NCI-H345 (cell line): ENCODE measurements around the gene KLK2.
A peak's percentile ranks its signal among the peaks of the same experiment; 100 is the strongest.
"Not testable (repeated sequence)": the region's sequence is repeated elsewhere in the genome, so short reads cannot be mapped to it uniquely, and the experiment has no call there.

ENCODE experiments used
- DNase-seq: peaks from one replicate; lab custom pipeline; 2025; lab: John Stamatoyannopoulos, UW

Gene KLK2

DNA sequence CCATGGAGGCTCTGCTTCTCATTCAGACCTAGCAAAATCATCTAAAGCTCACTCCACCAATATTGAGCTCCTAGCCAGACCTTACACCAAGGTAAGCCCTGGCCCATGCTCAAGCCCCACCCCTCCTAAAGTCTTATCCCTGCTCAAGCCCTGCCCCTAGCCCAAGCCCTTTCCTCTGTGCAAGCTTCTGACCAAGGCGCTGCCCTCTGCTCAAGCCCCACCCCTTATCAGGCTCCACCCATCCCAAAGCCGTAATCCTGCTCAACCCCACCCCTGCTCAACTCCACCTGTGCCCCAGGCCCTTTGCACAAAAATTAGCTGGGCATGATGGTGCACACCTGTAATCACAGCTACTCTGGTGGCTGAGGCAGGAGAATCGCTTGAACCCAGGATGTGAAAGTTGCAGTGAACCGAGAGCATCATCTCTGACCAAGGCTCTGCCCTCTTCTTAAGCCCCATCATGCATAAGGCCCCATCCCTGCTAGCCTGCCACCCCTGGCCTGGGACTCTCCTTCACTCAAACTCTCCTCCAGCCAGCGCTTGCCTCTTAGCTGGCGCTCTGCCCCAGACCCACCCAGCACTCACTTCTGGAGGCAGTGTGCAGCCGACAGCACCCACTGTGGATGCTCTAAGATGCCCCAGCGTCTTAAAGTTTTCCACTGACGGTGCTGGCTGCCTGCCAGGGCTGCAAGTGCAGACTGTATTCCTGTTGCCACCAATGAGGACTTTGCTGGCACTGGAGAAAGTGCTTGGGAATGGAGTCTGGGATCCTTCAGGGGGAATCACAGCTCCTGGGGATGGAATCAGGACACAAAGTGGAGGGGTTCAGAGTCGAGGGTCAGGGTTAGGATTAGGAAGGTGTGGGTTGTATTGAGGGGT, 21.5 kb downstream of the KLK2 start:
- no peak for DNase-seq

DNA sequence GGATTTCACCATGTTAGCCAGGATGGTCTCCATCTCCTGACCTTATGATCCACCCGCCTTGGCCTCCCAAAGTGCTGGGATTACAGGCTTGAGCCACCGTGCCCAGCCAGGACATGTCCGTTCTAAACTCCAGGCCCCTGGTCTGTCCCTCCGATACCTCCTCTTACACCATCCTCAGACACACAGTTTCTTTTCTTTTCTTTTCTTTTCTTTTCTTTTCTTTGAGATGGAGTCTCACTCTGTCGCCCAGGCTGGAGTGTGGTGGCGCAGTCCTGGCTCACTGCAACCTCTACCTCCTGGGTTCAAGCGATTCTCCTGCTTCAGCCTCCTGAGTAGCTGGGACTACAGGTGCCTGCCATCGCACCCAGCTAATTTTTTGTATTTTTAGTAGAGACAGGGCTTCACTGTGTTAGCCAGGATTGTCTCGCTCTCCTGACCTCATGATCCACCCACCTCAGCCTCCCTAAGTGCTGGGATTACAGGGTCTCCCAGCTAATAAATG, 22.9 kb downstream of the KLK2 start:
- not testable (repeated sequence) for DNase-seq

DNA sequence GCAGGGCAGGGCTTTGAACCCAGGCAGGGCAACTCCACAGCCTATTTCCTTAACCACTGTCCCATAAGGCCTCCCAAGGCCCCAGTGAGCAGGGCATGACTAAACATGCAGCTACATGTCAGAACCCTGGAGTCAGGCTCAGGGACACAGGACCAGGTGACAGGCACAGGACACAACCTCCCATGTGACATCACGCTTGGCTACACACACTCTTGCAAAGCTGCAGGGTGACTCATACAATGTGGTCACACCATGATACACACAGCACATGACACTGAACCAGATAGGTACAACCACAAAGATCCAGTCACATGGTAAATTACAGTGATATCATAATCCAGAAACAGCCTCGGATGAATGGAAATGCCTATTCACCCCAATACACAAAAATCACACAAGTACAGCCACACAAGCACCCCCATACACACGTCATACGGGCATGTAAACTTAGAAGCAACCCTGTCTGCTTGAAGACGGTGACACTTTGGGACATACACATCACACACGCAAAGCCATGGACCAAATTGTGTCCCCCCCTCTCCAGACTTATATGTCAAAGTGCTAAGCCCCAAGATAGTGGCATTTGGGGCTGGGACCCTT, 23.5 kb downstream of the KLK2 start:
- DNase-seq, result peak; percentile 64

DNA sequence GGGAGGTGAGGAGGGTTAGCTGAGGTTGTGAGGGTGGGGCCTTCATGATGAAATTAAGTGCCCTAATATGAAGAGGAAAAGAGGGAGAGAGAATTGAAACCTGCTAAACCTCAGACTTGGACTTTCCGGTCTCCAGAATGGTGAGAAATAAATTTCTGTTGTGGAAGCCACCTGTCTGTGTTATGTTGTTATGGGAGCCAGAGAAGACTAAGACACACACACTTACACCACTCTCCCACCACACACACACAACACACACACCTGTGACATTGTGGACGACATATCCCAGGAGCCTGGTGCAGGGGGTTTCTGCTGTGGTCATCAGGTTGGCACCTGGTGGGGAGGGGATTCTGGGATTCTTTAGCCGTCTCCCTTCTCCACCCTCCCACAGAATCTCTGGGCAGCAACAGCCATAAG, 24.0 kb downstream of the KLK2 start:
- no peak for DNase-seq

DNA sequence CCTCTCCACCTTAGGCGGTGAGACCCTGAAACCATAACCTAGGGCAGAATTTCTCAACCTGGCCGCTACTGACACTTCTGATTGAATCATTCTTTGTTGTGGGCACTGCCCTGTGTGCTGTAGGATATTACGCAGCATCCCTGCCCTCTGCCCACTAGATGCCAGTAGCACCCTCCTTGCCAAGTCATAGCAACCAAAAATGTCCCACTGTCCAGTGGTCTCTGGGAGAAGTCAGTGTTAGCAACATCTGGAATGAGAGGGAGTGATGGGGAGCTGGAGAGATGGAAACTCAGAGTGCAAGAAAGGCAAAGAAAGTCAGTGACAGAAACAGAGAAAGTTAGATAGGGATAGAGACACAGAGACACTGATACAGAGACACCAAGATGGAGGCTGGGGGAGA, 24.4 kb downstream of the KLK2 start:
- DNase-seq, result no peak

DNA sequence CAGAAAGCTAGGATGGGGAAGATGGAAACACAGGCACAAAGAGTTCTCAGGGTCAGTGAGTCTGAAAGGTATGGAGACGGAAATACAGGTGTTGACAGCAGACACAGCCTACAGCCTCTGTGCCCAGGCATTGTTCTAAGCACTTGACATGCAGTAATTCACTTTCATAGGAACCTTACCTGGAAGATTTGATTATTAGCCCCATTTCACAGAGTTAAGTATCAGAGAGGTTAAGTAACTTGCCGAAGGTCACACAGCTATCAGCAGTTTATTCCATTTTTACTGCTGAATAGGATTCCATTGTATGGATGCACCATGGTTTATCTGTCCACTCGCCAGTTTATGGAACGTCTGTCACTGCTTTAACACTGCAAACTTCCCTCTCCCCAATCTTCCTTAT, 24.8 kb downstream of the KLK2 start:
- no peak for DNase-seq

DNA sequence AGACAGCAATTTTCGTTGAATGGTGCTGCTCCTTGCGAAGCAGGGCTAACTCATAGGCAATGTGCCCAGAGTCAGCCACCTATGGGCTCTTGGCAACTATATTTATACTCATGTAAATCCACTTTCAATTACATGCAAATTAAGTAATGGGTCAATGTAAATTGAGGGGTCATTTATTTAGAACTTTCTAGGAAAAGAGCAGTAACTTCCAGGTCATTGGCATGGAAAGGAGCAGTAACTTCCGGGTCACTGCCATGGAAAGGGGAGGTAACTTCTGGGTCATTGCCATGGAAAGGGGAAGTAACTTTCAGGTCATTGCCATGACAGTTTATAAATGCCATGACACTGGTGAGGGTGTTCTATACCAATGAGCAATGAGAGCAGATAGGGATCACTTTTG, 26.3 kb downstream of the KLK2 start:
- DNase-seq, result no peak

DNA sequence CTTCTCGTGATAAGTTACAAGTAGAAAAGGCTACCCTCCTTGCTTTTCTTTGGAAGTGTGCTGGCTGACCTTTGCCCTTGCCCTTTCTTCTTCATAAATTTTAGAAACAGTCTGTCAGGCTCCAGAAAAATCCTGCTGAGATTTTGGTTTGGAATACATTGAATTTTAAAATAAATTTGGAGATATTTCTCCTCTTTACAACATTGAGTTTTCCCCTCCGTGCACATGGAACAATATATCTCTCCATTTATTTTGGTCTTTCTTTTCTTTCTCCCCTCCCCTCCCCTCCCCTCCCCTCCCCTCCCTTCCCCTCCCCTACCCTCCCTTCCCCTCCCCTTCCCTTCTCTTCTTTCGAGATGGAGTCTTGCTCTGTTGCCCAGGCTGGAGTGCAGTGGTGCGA, 29.4 kb downstream of the KLK2 start:
- no peak for DNase-seq

DNA sequence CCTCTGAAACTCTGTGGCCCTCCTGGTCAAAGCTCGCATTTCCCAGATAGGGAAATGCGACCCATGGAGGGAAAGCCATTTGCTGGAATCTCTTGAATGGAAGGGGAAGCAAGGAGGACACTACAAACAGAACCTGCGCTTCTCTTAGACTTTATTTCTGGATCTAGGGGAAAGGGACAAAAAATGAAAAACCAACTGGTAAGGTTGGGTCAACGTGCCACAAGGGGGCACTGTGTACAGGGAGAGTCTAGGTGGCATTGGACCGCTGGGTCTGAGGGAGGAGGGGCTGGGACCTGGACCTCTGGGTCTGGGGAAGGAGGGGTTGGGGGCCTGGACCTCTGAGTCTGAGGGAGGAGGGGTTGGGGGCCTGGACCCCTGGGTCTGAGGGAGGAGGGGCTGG, 33.0 kb downstream of the KLK2 start:
- DNase-seq, result no peak

DNA sequence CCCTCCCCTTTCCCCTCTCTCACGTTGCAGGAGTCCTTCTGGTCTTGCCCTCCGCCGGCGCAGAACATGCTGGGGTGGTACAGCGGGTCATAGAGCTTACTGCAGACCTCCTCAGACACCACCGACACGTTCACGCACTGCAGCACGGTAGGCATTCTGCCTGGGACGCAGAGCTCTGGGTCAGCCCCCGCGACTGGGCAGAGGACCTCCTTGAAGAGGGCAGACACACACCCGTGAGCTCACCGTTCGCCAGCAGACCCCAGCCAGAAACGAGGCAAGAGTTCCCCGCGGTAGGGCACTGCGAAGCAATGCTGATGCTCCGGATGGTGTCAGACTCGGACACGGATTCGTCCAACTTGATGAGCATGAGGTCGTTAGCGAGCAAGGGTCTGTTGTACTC, 35.1 kb downstream of the KLK2 start:
- no peak for DNase-seq

DNA sequence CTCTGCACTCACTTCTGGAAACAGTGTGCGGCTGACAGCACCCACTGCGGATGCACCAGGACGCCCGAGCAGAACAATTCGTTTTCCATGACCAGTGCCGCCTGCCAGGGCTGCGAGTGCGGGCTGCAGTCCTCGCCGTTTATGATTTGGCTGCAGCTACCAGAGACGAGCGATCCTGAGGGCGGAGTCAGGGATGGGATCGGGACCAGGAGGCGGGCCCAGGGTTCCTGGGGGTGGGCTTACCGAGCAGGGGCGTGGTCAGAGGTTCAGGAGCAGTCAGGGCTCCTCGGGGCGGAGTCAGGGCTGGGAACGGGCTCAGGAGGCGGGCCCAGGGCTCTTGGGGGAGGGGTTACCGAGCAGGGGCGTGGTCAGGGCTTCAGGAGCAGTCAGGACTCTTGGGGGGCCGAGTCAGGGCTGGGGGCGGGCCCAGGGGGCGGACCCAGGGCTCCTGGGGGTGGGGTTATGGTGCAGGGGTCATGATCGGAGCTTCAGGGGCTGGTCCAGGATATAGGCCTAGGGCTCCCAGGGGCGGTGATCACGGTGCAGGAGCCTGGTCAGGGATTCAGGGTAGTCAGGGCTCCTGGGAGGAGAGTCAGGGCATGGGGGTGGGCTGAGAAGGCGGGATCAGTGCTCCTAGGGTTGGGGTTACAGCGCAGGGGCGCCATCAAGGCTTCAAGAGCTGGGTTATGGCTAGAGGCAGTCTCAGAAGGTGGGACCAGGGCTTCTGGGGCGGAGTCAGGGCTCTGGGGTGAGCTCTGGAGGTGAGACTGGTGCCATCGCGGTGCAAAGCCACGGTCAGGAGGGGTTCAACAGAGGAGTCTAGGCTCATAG, 36.2 kb downstream of the KLK2 start:
- DNase-seq, result no peak

DNA sequence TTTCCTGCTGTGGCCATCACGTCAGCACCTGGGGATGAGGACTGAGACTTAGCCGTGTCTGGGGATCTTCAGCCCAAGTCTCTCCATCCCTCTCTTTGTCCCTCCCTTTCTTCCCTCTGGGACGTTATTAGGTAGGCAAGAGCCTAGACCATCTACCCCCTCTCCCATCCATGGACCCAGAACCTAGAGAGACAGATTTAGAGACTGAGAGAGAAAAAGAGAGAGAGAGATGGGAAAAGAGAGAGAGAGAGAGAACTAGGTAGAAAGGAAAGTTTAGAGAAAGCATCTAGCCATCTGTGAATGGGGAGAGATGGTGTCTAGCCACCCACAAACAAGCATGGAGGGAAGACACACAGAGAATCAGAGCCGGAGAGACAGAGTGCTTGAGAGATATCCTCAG, 37.5 kb downstream of the KLK2 start:
- no peak for DNase-seq

DNA sequence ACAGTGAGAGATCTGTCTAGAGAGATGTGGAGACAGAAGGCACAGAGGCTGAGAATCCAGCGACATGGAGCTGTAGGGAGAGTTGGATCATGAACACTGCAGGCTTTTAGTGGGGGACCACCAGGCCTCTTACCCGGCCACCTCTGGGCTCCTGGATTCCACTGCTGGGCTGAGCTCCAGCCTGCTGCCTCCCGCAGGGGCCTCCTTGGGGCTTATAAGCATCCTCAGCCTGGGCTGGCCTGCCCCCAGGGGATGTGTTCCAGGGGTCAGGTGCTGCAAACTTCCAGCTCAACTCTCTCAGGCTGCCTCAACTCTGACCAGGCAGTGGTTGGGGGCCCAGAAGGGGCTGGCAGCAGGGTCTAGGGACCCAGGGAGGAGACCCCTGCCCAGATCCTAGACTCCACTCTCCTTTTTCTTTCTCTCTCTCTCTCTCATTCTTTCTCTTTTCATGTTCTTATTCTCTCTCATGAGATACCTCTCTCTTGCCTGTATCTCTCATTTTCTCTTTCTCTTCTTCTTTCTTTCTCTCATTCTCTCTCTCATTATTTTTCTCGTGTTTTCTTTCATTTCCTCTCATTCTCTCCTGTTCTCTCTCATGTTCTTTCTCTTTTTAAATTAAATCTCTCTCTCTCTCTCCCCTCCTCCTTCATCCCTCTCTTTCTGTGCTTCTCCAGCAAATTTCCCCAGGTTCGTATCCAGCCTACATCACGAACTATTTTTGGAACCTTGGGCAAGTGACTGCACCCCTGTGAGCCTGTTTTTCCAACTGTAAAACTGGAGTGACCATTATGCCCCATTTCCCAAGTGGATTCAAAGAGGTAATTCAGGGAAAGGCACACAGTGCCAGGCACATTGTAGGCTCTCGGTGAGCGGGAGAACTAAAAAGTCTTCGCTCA, 38.2 kb downstream of the KLK2 start, which contains the start of gene KLK4:
TSS of gene KLK4 (minus strand) at position 190 of the 896 bp plus-strand sequence. CDS start 657 bp downstream, outside the sequence.
- DNase-seq, result no peak

DNA sequence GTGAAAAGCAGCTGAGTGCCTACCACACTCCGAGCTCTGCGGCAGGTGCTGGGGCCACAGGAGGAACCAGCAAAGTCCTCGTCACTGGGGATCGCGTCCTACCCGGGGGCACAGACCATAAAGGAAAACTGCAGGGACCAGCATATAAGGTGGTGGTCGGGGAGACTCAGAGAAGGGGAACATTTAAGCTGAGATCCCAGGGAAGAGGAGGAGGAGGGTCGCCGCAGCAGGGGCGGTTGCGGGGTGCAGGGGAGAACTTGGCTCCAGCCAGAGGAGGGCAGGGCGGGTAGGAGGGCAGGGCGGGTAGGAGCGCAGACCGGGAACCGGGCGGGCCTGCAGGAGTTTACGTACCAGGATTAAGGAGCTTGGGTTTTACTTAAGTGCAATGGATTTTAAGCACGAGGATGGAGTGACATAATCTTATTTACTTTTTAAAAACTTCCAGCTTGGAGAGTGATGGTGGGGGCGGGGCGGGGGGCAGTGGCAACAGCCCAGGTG, 38.9 kb downstream of the KLK2 start:
- DNase-seq, result no peak

DNA sequence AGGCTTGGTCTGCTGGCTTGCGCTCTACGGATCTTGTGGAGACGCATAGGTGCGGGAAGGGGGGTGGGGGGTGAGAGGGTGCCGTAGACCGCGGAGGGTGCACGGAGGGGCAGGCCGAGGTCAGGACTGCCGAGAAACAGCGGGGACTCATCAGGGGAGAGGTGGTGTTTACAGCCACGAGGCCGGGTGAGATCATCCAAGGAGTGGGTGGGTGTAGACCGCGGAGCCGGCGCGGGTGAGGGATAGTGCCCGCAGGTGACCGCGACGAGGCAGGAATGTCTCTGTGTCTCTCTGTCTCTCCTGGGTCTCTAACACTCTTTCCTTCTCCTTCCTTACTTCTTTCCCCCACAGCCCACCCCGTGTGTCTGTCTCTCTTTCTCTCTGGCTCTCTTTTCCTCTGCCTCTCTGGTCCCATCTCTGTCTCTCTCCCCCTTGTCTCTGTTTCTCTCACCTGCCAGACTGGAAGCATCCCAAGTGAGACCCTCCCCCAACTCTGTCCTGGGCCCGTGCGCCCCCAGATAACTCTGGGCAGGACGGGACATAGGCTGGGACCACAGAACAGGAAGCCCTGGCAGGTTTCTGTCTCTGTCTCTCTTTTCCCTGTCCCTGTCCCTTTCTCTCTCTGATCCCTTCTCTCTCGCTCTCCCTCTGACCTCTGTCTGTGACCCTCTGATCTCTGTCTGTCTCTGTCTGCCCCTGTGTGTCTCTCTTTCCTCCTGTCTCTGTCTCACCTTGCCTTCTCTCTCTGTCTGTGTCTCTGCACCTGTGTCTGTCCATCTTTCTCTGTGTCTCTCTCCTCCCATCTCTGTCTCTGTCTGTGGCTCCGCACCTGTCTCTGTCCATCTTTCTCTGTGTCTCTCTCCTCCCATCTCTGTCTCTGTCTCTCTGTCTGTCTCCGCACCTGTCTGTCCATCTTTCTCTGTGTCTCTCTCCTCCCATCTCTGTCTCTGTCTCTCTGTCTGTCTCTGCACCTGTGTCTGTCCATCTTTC, 39.8 kb downstream of the KLK2 start:
- no peak for DNase-seq

DNA sequence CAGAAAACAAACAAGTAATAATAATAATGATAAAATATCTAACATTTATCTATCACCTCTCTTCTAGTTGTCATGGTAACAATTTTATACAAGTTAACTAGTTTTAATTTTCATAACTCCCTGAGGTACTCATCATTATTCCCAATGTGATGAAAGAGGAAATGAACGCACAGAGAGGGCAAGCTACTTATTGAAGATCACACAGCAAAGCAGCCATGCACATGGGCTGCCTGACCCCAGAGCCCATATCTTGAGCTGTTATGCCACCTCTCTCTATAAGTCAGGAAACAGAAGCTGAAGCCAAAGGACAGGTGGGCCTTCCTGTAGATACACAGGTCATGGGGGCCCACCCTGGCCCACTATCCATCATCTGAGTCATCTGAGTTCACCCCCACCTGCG, 42.8 kb downstream of the KLK2 start:
- DNase-seq, result no peak

DNA sequence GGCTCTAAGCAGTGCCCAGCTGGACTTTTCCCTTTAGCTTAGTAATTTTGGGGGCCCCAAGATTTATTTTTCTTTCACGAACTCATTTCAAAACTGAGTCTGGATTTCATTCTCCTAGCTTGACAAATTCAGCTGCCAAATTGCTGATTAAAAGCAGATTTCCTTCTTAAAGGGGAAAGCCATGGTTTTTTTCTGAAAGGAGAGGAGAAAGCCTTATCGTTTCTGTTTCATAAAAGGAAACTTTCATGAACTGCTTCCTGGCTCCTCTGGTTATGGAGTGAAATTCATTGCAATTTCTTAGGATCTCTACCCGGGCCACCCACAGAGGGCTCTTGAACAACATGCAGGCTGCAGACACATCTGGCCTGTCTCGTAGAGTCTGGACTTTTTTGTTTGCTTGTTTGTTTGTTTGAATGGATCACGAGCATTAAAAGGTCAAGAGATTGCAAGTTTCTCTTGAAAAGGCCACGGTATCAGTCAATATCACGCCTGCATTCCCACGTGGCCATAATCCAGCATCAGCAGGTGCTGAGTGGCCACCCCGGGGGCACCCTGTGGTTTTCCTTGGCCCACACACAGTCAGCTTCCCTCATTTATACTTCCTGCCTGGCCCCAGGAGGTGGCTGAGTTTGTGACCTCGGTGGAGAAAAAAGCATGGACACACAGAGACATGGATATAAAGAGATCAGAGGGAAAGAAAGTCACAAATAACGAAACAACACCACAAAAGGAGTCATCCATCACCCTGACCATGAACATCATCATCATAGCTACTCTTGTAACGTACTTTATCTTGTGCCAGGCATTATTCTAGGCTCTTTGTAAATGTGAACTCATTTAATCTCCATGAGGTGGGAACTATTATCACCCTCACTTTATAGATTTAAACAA, 48.4 kb downstream of the KLK2 start:
- DNase-seq, result peak; percentile 42

DNA sequence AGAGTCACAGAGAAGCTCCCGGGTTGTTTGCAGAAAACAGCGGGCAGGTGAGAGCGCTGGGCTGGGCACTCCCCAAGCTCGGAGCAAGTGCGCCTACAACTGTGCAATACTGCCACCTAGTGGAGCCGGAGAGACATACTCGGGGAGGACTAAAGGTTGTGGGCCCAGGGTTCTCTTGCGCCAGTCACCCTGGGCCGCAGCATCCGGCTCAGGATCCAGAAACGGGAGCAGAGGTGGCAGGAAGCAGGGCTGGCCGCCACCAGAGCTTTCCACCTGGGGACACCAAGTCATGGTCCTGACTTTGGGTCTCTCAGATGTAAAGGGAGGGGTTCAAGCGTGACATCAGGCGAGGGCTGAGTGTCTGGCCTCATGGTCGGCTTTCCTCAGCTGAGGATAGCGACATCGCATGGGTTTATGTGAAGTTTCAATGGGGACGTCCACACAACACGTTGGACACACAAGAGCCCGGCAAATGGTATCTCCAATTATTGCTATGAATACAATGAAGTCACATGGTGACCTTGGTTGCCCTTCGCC, 49.1 kb downstream of the KLK2 start:
- peak; percentile 85 for DNase-seq

DNA sequence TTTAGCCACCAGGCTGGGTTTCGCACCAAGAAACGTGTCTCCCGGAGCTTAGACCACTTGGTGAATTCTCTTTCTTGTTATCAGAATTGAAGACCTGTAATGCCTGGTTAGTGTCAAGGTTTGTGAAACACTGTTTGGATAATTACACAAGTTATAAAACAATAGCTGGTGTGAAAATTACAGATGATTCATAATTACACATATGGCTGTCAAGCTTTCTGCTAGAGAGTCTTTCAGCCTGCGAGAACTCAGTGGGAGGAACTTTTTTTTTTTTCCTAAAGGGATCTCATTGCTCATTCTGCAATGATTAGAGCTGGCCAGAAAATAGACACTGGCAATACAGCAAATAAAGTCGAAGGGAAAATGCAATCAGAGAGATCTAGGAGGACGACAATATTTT, 51.3 kb downstream of the KLK2 start:
- DNase-seq, result no peak
